Measurements from ENCODE around the gene SPAG8.

The SPAG8 gene

GRCh38 chr9:35790385-35791296 is 21.4 kb downstream of the SPAG8 start:
- Histone ChIP-seq H3K9ac (ENCODE audit: low read length) (peak overlapping the region; percentile 35), H3K36me3 (ENCODE audit: control insufficient read depth, insufficient read depth, low read length) (no peaks in the 10 kb centered on the region), H3K4me1 (ENCODE audit: control insufficient read depth, insufficient read depth, low read length) (peaks cover 21% of the 10 kb centered on the region), H3K27ac (ENCODE audit: low read depth, low read length) (no peak overlapping the region), H3K4me3 (ENCODE audit: low read depth, low read length) (peak overlapping the region; percentile 66), H3K27me3 (ENCODE audit: control insufficient read depth, insufficient read depth, low read length) (peaks cover 6% of the 10 kb centered on the region; the same call in 1 of the 2 replicates), H3K9me3 (ENCODE audit: control insufficient read depth, insufficient read depth, low read depth, low read length) (no peaks in the 10 kb centered on the region)

DNA sequence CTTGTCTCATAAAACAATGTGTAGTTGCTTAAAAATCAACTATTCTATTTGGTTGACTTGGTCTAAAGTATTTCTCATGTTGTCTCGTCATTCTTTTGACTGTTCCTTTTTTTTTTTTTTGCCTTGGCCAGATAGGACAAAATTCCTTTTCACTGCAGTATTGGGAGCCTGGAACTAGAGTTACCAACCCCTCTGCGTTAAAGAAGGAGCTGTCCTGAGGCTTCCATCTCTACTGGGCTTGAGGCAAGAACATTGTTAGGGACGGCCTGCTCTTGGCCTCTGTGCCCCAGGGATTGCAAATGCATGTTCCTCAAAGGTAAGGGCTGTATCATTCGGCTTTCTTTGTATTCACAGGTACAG is 22.1 kb downstream of the SPAG8 start:
- H3K27ac ChIP-seq (ENCODE audit: low read depth, low read length), result no peak overlapping the region
- H3K4me1 ChIP-seq (ENCODE audit: control insufficient read depth, insufficient read depth, low read length), result peaks cover 21% of the 10 kb centered on the region
- H3K9me3 ChIP-seq (ENCODE audit: control insufficient read depth, insufficient read depth, low read depth, low read length), result no peaks in the 10 kb centered on the region
- H3K9ac ChIP-seq (ENCODE audit: low read length), result no peak overlapping the region
- H3K27me3 ChIP-seq (ENCODE audit: control insufficient read depth, insufficient read depth, low read length), result peaks cover 6% of the 10 kb centered on the region; the same call in 1 of the 2 replicates
- H3K4me3 ChIP-seq (ENCODE audit: low read depth, low read length), result no peak overlapping the region
- no peaks in the 10 kb centered on the region for H3K36me3 ChIP-seq (ENCODE audit: control insufficient read depth, insufficient read depth, low read length)

DNA sequence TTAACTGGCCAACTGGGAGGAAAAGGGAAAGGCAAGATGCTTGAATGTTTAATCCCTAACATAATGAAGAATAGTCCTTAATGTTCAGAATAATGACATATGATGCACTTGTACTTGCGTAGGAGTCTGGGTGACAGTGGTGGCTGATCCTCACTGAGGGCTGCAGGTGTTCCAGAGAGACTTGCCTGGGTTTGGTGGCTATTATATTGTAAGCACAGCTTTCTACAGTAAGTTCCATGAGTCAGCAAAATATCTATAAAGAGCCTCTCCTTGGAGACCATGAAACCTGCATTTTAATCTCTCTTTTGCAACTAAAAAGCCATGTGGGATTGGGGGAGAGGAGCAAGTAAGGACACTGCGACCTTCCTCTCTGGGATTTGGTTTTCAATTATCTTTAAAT is 22.5 kb downstream of the SPAG8 start:
- H3K9ac ChIP-seq (ENCODE audit: low read length), result no peak overlapping the region
- peaks cover 21% of the 10 kb centered on the region for H3K4me1 ChIP-seq (ENCODE audit: control insufficient read depth, insufficient read depth, low read length)
- H3K9me3 ChIP-seq (ENCODE audit: control insufficient read depth, insufficient read depth, low read depth, low read length), result no peaks in the 10 kb centered on the region
- H3K27ac ChIP-seq (ENCODE audit: low read depth, low read length), result no peak overlapping the region
- H3K4me3 ChIP-seq (ENCODE audit: low read depth, low read length), result no peak overlapping the region
- H3K27me3 ChIP-seq (ENCODE audit: control insufficient read depth, insufficient read depth, low read length), result peaks cover 6% of the 10 kb centered on the region; the same call in 1 of the 2 replicates
- H3K36me3 ChIP-seq (ENCODE audit: control insufficient read depth, insufficient read depth, low read length), result no peaks in the 10 kb centered on the region

DNA sequence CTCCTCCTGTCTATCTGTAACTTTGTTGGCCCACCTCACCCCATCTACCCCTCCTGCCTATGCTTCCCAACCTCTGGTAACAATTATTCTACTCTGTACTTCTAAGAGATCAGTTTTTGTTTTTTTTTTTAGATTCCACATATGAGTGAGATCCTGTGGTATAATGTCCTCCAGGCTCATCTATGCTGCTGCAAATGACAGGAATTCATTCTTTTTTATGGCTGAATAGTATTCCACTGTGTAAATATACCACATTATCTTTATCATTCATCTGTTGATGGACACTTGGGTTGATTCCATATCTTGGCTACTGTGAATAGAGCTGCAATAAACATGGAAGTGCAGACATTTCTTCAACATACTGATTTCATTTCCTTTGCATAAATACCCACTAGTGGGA is 28.6 kb downstream of the SPAG8 start:
- H3K9ac ChIP-seq (ENCODE audit: low read length), result no peak overlapping the region

DNA sequence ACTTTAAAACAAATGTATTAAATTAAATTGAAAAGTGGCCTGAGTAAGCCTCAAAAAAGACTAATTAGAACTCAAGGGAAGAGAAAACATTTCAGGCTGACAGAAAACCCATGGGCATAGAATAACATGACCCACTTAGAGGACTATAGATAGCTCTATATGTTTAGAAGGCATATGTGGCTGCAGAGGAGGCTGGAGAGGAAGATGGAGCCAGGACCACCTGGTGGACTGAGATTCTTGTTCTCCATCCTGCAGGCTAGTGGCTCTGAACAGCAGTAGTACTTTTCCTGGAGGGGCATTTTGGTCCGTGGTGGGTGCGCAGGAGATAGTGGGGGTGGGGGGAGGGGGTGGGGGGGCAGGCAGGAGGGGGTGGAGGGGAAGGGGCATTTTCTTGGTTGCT is 31.0 kb downstream of the SPAG8 start:
- Histone ChIP-seq H3K36me3 (ENCODE audit: control insufficient read depth, insufficient read depth, low read length) (no peaks in the 10 kb centered on the region), H3K4me1 (ENCODE audit: control insufficient read depth, insufficient read depth, low read length) (peaks cover 2% of the 10 kb centered on the region; the same call in 1 of the 2 replicates), H3K9me3 (ENCODE audit: control insufficient read depth, insufficient read depth, low read depth, low read length) (no peaks in the 10 kb centered on the region), H3K27me3 (ENCODE audit: control insufficient read depth, insufficient read depth, low read length) (no peaks in the 10 kb centered on the region), H3K27ac (ENCODE audit: low read depth, low read length) (no peak overlapping the region), H3K9ac (ENCODE audit: low read length) (no peak overlapping the region), H3K4me3 (ENCODE audit: low read depth, low read length) (no peak overlapping the region)

More for the DNA sequence above, 28.6 kb downstream of the SPAG8 start:
- no peak overlapping the region for H3K4me3 ChIP-seq (ENCODE audit: low read depth, low read length)
- H3K27ac ChIP-seq (ENCODE audit: low read depth, low read length), result no peak overlapping the region
- no peaks in the 10 kb centered on the region for H3K36me3 ChIP-seq (ENCODE audit: control insufficient read depth, insufficient read depth, low read length)
- no peaks in the 10 kb centered on the region for H3K9me3 ChIP-seq (ENCODE audit: control insufficient read depth, insufficient read depth, low read depth, low read length)
- no peaks in the 10 kb centered on the region for H3K4me1 ChIP-seq (ENCODE audit: control insufficient read depth, insufficient read depth, low read length)
- no peaks in the 10 kb centered on the region for H3K27me3 ChIP-seq (ENCODE audit: control insufficient read depth, insufficient read depth, low read length)

DNA sequence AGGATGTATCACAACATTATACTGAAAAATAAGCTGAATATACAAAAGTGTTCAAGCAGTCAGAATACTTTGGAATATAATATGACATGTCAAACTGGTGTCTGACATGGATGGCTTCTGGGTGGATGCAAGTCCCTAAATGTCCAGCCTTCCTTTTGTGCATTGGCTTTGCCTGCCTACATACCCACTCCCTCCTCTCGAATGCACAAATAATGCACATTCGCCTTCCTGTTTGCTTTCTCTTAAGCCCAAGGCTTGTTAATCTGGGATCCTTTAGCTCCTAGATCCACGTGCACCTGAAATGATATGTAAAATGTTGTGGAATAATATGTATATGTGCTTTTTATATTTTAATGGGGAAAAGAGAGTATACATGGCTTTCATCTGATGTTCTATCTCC is 33.6 kb downstream of the SPAG8 start:
- H3K9me3 ChIP-seq (ENCODE audit: control insufficient read depth, insufficient read depth, low read depth, low read length), result no peaks in the 10 kb centered on the region
- H3K4me3 ChIP-seq (ENCODE audit: low read depth, low read length), result no peak overlapping the region
- no peak overlapping the region for H3K9ac ChIP-seq (ENCODE audit: low read length)
- no peaks in the 10 kb centered on the region for H3K27me3 ChIP-seq (ENCODE audit: control insufficient read depth, insufficient read depth, low read length)
- H3K36me3 ChIP-seq (ENCODE audit: control insufficient read depth, insufficient read depth, low read length), result no peaks in the 10 kb centered on the region
- no peak overlapping the region for H3K27ac ChIP-seq (ENCODE audit: low read depth, low read length)
- peaks cover 15% of the 10 kb centered on the region for H3K4me1 ChIP-seq (ENCODE audit: control insufficient read depth, insufficient read depth, low read length)

GRCh38 chr9:35776018-35776417 is 36.0 kb downstream of the SPAG8 start:
- peaks cover 15% of the 10 kb centered on the region for H3K4me1 ChIP-seq (ENCODE audit: control insufficient read depth, insufficient read depth, low read length)
- H3K9me3 ChIP-seq (ENCODE audit: control insufficient read depth, insufficient read depth, low read depth, low read length), result no peaks in the 10 kb centered on the region
- no peak overlapping the region for H3K4me3 ChIP-seq (ENCODE audit: low read depth, low read length)
- H3K27me3 ChIP-seq (ENCODE audit: control insufficient read depth, insufficient read depth, low read length), result no peaks in the 10 kb centered on the region
- no peak overlapping the region for H3K9ac ChIP-seq (ENCODE audit: low read length)
- no peaks in the 10 kb centered on the region for H3K36me3 ChIP-seq (ENCODE audit: control insufficient read depth, insufficient read depth, low read length)
- H3K27ac ChIP-seq (ENCODE audit: low read depth, low read length), result no peak overlapping the region

GRCh38 chr9:35774907-35775635 is 37.0 kb downstream of the SPAG8 start:
- no peak overlapping the region for H3K27ac ChIP-seq (ENCODE audit: low read depth, low read length)

GRCh38 chr9:35771943-35772342 is 40.1 kb downstream of the SPAG8 start:
- Histone ChIP-seq H3K36me3 (ENCODE audit: control insufficient read depth, insufficient read depth, low read length) (no peaks in the 10 kb centered on the region), H3K9me3 (ENCODE audit: control insufficient read depth, insufficient read depth, low read depth, low read length) (no peaks in the 10 kb centered on the region), H3K9ac (ENCODE audit: low read length) (no peak overlapping the region), H3K27me3 (ENCODE audit: control insufficient read depth, insufficient read depth, low read length) (no peaks in the 10 kb centered on the region), H3K4me1 (ENCODE audit: control insufficient read depth, insufficient read depth, low read length) (peaks cover 15% of the 10 kb centered on the region), H3K4me3 (ENCODE audit: low read depth, low read length) (no peak overlapping the region), H3K27ac (ENCODE audit: low read depth, low read length) (no peak overlapping the region)

More at GRCh38 chr9:35774907-35775635, 37.0 kb downstream of the SPAG8 start:
- Histone ChIP-seq H3K9me3 (ENCODE audit: control insufficient read depth, insufficient read depth, low read depth, low read length) (no peaks in the 10 kb centered on the region), H3K36me3 (ENCODE audit: control insufficient read depth, insufficient read depth, low read length) (no peaks in the 10 kb centered on the region), H3K27me3 (ENCODE audit: control insufficient read depth, insufficient read depth, low read length) (no peaks in the 10 kb centered on the region), H3K4me3 (ENCODE audit: low read depth, low read length) (no peak overlapping the region), H3K9ac (ENCODE audit: low read length) (no peak overlapping the region), H3K4me1 (ENCODE audit: control insufficient read depth, insufficient read depth, low read length) (peaks cover 15% of the 10 kb centered on the region)

DNA sequence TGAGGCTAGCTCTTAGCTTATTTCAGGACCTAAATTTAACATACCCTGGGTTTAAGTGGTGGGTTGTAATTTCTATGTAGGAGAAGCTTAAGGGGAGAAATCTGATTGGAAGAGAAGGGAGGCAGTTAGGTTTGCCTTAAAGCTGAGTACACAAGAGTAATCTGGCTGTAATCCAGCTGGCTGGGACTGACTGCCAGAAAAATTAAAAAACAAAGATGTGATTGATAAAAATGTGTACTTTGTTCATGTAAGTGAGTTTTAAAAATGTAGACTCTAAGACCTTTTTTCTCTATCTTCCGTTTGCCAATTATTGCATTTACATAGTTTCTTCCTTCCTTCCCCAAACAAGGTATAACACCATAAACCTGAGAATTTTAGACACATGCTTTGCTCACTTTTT is 40.5 kb downstream of the SPAG8 start:
- no peaks in the 10 kb centered on the region for H3K9me3 ChIP-seq (ENCODE audit: control insufficient read depth, insufficient read depth, low read depth, low read length)
- H3K9ac ChIP-seq (ENCODE audit: low read length), result no peak overlapping the region
- no peak overlapping the region for H3K27ac ChIP-seq (ENCODE audit: low read depth, low read length)
- H3K4me3 ChIP-seq (ENCODE audit: low read depth, low read length), result no peak overlapping the region
- H3K4me1 ChIP-seq (ENCODE audit: control insufficient read depth, insufficient read depth, low read length), result peaks cover 15% of the 10 kb centered on the region
- H3K36me3 ChIP-seq (ENCODE audit: control insufficient read depth, insufficient read depth, low read length), result no peaks in the 10 kb centered on the region
- H3K27me3 ChIP-seq (ENCODE audit: control insufficient read depth, insufficient read depth, low read length), result no peaks in the 10 kb centered on the region

GRCh38 chr9:35771075-35771433 is 41.0 kb downstream of the SPAG8 start:
- Histone ChIP-seq H3K9ac (ENCODE audit: low read length) (no peak overlapping the region), H3K4me3 (ENCODE audit: low read depth, low read length) (no peak overlapping the region), H3K4me1 (ENCODE audit: control insufficient read depth, insufficient read depth, low read length) (peaks cover 13% of the 10 kb centered on the region), H3K27ac (ENCODE audit: low read depth, low read length) (no peak overlapping the region), H3K9me3 (ENCODE audit: control insufficient read depth, insufficient read depth, low read depth, low read length) (no peaks in the 10 kb centered on the region), H3K36me3 (ENCODE audit: control insufficient read depth, insufficient read depth, low read length) (no peaks in the 10 kb centered on the region), H3K27me3 (ENCODE audit: control insufficient read depth, insufficient read depth, low read length) (no peaks in the 10 kb centered on the region)

Measured in HUES6 (cell line).